HUES6 (cell line): ENCODE results near the gene ARF5.

Experiments
- H3K27ac ChIP-seq: 2 replicates; pipeline ENCODE4 v1.7.0; 2013; ENCODE audit warnings: low read depth, mild to moderate bottlenecking, low read length, inconsistent platforms
- H3K27me3 ChIP-seq: 2 replicates; pipeline ENCODE4 v1.6.1; 2013; ENCODE audit warnings: low read length; ENCODE audit not compliant: control insufficient read depth, insufficient read depth
- H3K36me3 ChIP-seq: 2 replicates; pipeline ENCODE4 v1.6.1; 2013; ENCODE audit warnings: low read length; ENCODE audit not compliant: control insufficient read depth, insufficient read depth
- H3K4me1 ChIP-seq: 2 replicates; pipeline ENCODE4 v1.6.1; 2013; ENCODE audit warnings: low read length; ENCODE audit not compliant: control insufficient read depth, insufficient read depth
- H3K4me3 ChIP-seq: 2 replicates; pipeline ENCODE4 v1.5.1; 2013; ENCODE audit warnings: low read depth, low read length
- H3K9ac ChIP-seq: one replicate; pipeline ENCODE4 v1.6.1; 2013; ENCODE audit warnings: mild to moderate bottlenecking, low read length
- H3K9me3 ChIP-seq: 2 replicates; pipeline ENCODE4 v1.6.1; 2013; ENCODE audit warnings: low read depth, low read length; ENCODE audit not compliant: control insufficient read depth, insufficient read depth

Gene ARF5

DNA sequence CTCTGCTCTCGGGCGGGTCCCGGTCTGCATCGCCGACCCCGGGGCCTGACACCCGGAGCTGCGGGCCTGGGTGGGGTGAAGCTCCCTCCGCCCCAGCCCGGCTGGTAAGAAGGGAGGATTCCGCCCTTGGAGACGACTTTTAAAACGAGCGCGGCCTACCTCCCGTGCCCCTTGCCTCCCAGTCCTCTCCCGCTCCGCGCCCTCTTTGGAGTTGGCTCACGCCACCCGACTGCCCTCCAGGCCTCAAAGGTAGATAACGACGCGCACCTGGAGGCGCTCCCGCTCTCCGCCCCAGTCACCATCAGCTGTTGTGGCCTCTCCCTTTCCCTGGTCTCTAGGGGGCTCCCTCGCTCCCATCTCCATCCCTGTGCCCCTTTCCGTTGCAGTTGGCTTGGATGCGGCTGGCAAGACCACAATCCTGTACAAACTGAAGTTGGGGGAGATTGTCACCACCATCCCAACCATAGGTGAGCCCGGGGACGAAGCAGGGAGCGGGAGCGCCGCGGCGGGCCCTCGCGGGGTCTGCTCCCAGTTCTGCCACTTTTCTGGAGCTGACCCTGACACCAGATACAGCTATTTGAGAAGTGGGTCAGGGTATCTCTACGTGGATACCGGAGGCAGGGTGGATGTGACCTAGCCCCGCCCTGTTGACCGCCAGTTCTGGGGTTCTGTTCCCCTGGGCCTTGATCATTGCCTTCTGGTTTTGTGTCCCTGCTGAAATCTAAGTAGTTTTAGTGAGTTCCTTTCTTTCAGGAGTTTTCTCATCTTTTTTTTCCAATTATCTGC lies 679 bp downstream of the ARF5 start:
- Histone ChIP-seq H3K27me3 (peaks cover 22% of the 10 kb centered on the region), H3K4me1 (peaks cover 13% of the 10 kb centered on the region), H3K9ac (peak overlapping the region; percentile 73), H3K4me3 (peak overlapping the region; percentile 89), H3K9me3 (no peaks in the 10 kb centered on the region), H3K36me3 (peaks cover 19% of the 10 kb centered on the region), H3K27ac (peak overlapping the region; percentile 64; the same call in 1 of the 2 replicates)

DNA sequence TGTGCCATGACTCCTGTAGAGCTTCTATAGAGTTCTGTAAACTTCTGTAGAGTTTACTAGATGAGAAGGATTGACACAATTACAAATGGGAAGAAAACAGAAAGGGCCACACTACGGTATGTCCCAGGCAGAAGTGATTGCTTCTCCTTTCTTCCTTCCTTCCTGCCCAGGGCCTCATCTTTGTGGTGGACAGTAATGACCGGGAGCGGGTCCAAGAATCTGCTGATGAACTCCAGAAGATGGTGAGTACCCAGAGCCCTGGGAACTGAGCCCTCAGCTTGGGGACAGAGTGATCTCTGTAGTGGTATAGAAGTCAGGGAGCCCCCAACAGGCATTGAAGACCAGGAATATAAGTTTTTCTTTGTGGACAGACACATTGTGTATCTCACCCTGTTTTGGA lies 1.7 kb downstream of the ARF5 start:
- peaks cover 19% of the 10 kb centered on the region for H3K36me3 ChIP-seq
- no peak overlapping the region for H3K27ac ChIP-seq
- peaks cover 5% of the 10 kb centered on the region for H3K4me1 ChIP-seq
- peaks cover 22% of the 10 kb centered on the region for H3K27me3 ChIP-seq
- H3K4me3 ChIP-seq: no peak overlapping the region
- H3K9ac ChIP-seq: no peak overlapping the region
- H3K9me3 ChIP-seq: no peaks in the 10 kb centered on the region

DNA sequence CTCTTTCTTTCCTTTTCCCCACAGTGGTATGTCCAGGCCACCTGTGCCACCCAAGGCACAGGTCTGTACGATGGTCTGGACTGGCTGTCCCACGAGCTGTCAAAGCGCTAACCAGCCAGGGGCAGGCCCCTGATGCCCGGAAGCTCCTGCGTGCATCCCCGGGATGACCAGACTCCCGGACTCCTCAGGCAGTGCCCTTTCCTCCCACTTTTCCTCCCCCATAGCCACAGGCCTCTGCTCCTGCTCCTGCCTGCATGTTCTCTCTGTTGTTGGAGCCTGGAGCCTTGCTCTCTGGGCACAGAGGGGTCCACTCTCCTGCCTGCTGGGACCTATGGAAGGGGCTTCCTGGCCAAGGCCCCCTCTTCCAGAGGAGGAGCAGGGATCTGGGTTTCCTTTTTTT lies 3.0 kb downstream of the ARF5 start:
- H3K4me3 ChIP-seq: no peak overlapping the region
- no peak overlapping the region for H3K9ac ChIP-seq
- no peaks in the 10 kb centered on the region for H3K9me3 ChIP-seq
- H3K36me3 ChIP-seq: peaks cover 19% of the 10 kb centered on the region
- H3K27me3 ChIP-seq: peaks cover 16% of the 10 kb centered on the region
- no peak overlapping the region for H3K27ac ChIP-seq
- no peaks in the 10 kb centered on the region for H3K4me1 ChIP-seq

DNA sequence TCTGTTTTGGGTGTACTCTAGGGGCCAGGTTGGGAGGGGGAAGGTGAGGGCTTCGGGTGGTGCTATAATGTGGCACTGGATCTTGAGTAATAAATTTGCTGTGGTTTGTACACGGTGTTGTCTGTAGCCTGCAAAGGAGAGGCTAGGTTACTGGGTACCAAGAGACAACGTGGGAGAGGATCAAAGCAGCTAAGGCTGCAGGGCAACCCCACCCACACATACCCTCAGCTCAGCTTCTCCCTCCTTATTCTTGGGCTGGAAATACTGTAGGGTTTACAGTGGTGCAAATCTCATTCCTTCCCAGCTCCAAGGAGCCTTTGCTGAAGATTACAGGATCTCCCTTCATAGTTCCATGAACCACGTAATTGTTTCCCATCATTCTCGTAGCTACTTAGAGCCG lies 3.4 kb downstream of the ARF5 start:
- Histone ChIP-seq H3K4me1 (no peaks in the 10 kb centered on the region), H3K27me3 (peaks cover 12% of the 10 kb centered on the region), H3K36me3 (peaks cover 19% of the 10 kb centered on the region), H3K4me3 (no peak overlapping the region), H3K9ac (no peak overlapping the region), H3K9me3 (no peaks in the 10 kb centered on the region), H3K27ac (no peak overlapping the region)

DNA sequence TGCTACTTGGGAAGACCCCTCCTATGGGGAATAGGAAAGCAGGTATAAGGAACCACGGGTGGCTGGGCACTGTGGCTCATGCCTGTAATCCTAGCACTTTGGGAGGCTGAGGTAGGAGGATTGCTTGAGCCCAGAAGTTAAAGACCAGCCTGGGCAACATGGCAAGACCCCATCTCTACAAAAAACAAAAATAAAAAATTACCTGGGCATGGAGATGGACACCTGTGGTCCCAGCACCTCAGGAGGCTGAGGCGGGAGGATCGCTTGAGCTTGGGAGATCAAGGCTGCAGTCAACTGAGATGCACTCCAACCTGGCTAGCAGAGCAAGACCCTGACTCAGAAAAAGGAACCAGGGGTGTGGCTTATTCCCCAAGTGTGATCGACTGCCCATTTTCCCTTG lies 4.3 kb downstream of the ARF5 start:
- Histone ChIP-seq H3K27me3 (peaks cover 3% of the 10 kb centered on the region), H3K9ac (no peak overlapping the region), H3K27ac (no peak overlapping the region), H3K4me1 (no peaks in the 10 kb centered on the region), H3K36me3 (peaks cover 19% of the 10 kb centered on the region), H3K9me3 (no peaks in the 10 kb centered on the region), H3K4me3 (no peak overlapping the region)

DNA sequence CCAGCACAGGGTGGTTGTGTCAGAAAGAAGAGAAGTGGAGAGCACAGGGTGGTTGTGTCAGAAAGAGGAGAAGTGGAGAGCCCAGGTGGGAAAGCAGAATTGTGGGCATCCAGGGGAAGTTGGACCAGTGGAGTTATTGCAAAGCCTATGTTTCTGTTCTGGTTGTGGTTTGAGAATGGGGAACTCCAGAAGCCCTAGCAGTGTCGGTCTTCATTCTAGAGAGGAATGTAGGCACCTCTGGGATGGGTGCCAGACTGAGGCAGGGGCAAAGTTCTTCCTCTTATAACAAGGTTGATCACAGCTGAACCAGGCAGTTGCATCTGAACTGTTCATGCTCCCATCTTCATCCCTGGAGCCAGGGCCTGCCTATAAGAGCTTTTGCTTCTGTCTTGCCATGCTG lies 6.3 kb downstream of the ARF5 start:
- H3K9ac ChIP-seq: no peak overlapping the region
- H3K36me3 ChIP-seq: peaks cover 19% of the 10 kb centered on the region
- H3K27me3 ChIP-seq: no peaks in the 10 kb centered on the region
- peaks cover 4% of the 10 kb centered on the region; the same call in 1 of the 2 replicates for H3K4me1 ChIP-seq
- H3K27ac ChIP-seq: no peak overlapping the region
- no peaks in the 10 kb centered on the region for H3K9me3 ChIP-seq
- no peak overlapping the region for H3K4me3 ChIP-seq

DNA sequence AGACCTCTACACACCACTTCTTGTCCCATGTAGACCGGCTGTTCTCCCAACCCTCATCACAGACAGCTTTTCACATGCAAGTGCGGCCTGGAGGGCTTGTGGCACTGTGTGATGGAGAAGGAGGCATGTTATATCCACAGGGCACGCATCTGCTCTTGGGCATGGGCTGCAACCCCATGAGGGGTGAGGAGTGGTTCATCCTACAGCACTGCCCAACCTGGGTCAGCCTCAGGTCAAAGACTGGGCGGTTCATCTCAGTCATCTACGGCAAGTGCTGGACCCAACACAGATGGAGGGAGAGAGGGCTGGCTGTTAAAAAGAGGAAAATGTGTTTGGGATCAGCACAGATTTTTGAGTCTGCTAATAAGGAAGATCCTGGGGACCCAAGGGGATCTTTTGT lies 7.5 kb downstream of the ARF5 start:
- Histone ChIP-seq H3K9ac (no peak overlapping the region), H3K4me1 (peaks cover 7% of the 10 kb centered on the region), H3K36me3 (peaks cover 12% of the 10 kb centered on the region), H3K27me3 (no peaks in the 10 kb centered on the region), H3K27ac (no peak overlapping the region), H3K9me3 (no peaks in the 10 kb centered on the region), H3K4me3 (no peak overlapping the region)

DNA sequence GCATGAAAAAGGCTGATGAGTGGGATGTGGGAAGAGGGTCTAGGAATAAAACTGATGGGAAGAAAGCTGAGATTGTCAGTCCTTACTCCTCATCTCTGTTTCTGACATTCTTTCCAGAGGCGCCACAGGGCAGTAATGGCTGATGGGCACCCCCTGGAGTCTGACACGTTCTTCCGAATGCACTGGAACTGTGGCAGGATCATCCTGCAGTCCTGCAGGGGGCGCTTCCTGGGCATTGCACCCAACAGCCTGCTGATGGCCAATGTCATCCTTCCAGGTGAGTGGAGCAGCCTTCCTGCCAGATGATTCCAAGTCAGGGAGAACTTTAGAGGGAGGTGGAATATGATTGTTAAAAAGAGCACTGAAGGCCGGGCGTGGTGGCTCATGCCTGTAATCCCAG lies 10.1 kb downstream of the ARF5 start:
- Histone ChIP-seq H3K4me1 (peaks cover 14% of the 10 kb centered on the region), H3K36me3 (no peaks in the 10 kb centered on the region)

DNA sequence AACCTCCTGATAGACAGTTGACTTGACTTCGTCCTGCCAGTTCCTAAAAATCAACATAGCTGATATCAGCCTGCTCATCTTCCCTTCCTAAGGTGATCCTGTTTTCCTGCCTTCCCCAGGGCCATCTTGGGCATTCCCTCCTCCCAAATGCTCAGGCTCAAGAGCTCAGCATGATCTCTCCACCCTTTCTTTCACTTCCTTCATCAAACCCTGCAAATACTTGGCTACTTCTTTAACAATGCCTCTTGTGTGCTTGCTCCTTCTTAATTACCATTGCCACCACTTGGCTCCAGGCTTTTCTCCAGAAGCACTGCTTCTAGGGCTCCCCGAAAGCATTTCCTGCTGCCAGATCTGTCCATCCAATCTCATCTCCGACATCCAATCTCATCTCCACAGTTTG lies 12.7 kb downstream of the ARF5 start:
- H3K9me3 ChIP-seq: no peaks in the 10 kb centered on the region
- no peaks in the 10 kb centered on the region for H3K36me3 ChIP-seq
- H3K4me3 ChIP-seq: no peak overlapping the region
- H3K4me1 ChIP-seq: peaks cover 14% of the 10 kb centered on the region
- no peak overlapping the region for H3K9ac ChIP-seq
- H3K27ac ChIP-seq: no peak overlapping the region
- no peaks in the 10 kb centered on the region for H3K27me3 ChIP-seq

More for the DNA sequence above, 10.1 kb downstream of the ARF5 start:
- H3K9ac ChIP-seq: no peak overlapping the region
- no peak overlapping the region for H3K27ac ChIP-seq
- H3K4me3 ChIP-seq: no peak overlapping the region
- H3K9me3 ChIP-seq: no peaks in the 10 kb centered on the region
- H3K27me3 ChIP-seq: no peaks in the 10 kb centered on the region

DNA sequence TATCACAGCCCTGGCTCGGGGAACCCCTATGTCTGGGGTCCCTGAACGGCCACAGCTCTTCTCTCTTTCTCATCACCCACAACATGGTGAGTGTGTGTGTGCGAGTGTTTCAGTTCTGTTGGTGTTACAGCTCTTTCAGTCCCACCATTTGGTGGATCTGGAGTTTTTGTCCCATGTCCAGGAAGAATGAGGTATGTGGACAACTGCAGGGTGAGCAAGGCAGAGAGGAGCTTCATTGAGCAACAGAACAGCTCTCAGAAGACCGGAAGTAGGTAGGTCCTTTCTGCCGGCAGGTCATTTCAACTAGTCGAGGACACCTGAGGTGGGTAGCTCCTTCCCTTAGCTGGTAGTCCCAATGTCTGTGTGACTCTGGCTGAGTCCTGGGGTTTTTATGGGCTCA lies 20.2 kb downstream of the ARF5 start:
- Histone ChIP-seq H3K27ac (no peak overlapping the region), H3K4me3 (no peak overlapping the region), H3K36me3 (no peaks in the 10 kb centered on the region), H3K9ac (no peak overlapping the region), H3K27me3 (peaks cover 12% of the 10 kb centered on the region), H3K4me1 (no peaks in the 10 kb centered on the region), H3K9me3 (peaks cover 6% of the 10 kb centered on the region; the same call in 1 of the 2 replicates)

DNA sequence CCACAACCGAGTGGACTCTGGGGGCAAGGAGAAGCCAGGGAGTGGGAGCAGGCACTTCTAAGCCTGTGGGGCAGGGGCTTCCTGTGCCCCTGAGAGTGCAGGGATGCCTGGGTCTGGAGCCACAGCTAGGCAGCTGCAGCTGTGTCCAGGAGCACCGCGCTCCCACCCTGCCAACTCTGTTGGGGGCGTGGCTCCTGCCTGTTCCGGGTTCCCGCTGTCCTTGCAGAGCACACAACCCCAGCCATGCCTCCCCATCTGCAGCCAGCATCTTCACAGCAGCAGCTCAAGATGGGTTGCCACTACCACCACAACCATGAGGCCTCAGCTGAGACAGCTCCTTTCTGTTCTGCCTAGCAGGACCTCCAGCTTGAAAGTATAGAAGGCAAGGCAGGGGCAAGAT lies 21.1 kb downstream of the ARF5 start:
- no peak overlapping the region for H3K27ac ChIP-seq
- H3K36me3 ChIP-seq: no peaks in the 10 kb centered on the region
- peaks cover 6% of the 10 kb centered on the region; the same call in 1 of the 2 replicates for H3K9me3 ChIP-seq
- no peaks in the 10 kb centered on the region for H3K4me1 ChIP-seq
- H3K9ac ChIP-seq: no peak overlapping the region
- no peak overlapping the region for H3K4me3 ChIP-seq
- H3K27me3 ChIP-seq: peaks cover 19% of the 10 kb centered on the region
